Calu3 (cell line): ENCODE data around the gene NHEJ1. TPM values are rescaled to one million over a fixed set of nuclear protein-coding genes. Genes with fewer than 3 reads are reported as not detected.

Experiments
- BruUV-seq: library from RNA; stranded (reverse); fragments of 400-500 nt; replicated peaks from 2 replicates; lab custom pipeline; 2021; lab: Mats Ljungman, UMichigan
- CTCF ChIA-PET: fragments of 300-600 bp; sonication (Branson Sonifier 250); formaldehyde crosslinking; loops from one replicate; lab custom pipeline; 2022; ENCODE audit warnings: antibody characterized with exemption; lab: Charles Lee
- DNase-seq: peaks from one replicate; pipeline ENCODE4 v3.0.0; 2022
- H3K27ac Mint-ChIP-seq: one replicate; pipeline ENCODE4 v1.8.0; 2022; ENCODE audit warnings: mixed read lengths; ENCODE audit not compliant: unreplicated experiment
- H3K27me3 Mint-ChIP-seq: one replicate; pipeline ENCODE4 v1.8.0; 2022; ENCODE audit warnings: mixed read lengths; ENCODE audit not compliant: unreplicated experiment
- H3K36me3 Mint-ChIP-seq: one replicate; pipeline ENCODE4 v1.8.0; 2022; ENCODE audit warnings: mild to moderate bottlenecking, moderate library complexity, mixed read lengths; ENCODE audit not compliant: insufficient read depth, unreplicated experiment
- H3K4me1 Mint-ChIP-seq: one replicate; pipeline ENCODE4 v1.8.0; 2022; ENCODE audit warnings: mild to moderate bottlenecking, low read depth, mixed read lengths; ENCODE audit not compliant: unreplicated experiment
- H3K4me3 Mint-ChIP-seq: one replicate; pipeline ENCODE4 v1.8.0; 2022; ENCODE audit warnings: mild to moderate bottlenecking, low read depth, moderate library complexity, mixed read lengths; ENCODE audit not compliant: unreplicated experiment
- H3K9me3 Mint-ChIP-seq: one replicate; pipeline ENCODE4 v1.8.0; 2022; ENCODE audit warnings: low read depth, mixed read lengths; ENCODE audit not compliant: unreplicated experiment
- intact Hi-C: fragments of 100-400 bp; cut with micrococcal nuclease; formaldehyde crosslinking; loops from one replicate; pipeline ENCODE4 v1.10.0; 2022; ENCODE audit not compliant: unreplicated experiment
- total RNA-seq: library from RNA; stranded (reverse); gene quantifications from 2 replicates; pipeline ENCODE4 v1.2.3, GENCODE V29; 2022
- TF ChIP-seq, protein P1 (sequence below): fragments of 200-600 bp; IDR thresholded peaks from one replicate; pipeline ENCODE4 v1.8.0; 2022; ENCODE audit warnings: antibody characterized with exemption; ENCODE audit not compliant: unreplicated experiment

The NHEJ1 gene
- total RNA-seq, 1 experiment from 2014 or later = 12.4 TPM

DNA sequence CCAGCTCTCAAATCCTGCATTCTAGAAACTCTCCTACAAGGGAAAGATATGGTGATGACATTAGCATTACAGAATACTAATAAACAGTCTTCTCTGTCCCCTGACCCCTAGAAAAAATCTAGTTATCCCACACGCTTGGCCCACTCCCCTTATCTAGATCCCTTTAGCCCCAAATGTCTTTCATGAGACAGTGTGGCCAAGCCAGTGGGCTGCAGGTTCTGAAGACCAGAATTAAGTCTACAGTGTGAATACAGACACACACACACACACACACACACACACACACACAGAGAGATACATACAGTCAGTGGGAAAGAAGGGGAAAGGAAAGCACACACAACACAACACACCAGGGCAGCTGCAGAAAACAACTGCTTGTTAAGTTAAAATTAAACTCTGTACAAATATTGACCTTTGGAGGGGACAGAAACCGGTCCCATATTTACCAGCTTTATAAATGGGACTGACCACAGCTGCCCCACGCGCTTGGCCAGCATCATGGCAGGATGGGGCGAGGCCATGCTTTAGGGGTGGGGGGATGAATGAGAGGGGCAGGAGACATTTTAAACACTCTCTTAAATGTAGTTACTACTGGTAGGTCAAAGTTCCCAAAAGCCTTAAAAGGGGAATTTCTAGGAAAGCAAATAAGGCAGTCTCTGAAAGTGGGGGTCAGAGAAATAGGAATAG lies 49.1 kb downstream of the NHEJ1 start:
- CTCF ChIA-PET = interaction anchor here (1.0 to 1.2 kb wide), 2 partner anchors 21 to 53 kb away, joined by 3 to 4 read pairs; no protein-coding TSS in a partner anchor
- Mint-ChIP-seq H3K4me1 (peaks cover 12% of the 10 kb centered on the region), H3K9me3 (no peaks in the 10 kb centered on the region), H3K27me3 (no peaks in the 10 kb centered on the region), H3K27ac (no peak overlapping the region), H3K4me3 (no peak overlapping the region), H3K36me3 (no peaks in the 10 kb centered on the region)
- no peak for DNase-seq
- TF ChIP-seq, protein P1, sequence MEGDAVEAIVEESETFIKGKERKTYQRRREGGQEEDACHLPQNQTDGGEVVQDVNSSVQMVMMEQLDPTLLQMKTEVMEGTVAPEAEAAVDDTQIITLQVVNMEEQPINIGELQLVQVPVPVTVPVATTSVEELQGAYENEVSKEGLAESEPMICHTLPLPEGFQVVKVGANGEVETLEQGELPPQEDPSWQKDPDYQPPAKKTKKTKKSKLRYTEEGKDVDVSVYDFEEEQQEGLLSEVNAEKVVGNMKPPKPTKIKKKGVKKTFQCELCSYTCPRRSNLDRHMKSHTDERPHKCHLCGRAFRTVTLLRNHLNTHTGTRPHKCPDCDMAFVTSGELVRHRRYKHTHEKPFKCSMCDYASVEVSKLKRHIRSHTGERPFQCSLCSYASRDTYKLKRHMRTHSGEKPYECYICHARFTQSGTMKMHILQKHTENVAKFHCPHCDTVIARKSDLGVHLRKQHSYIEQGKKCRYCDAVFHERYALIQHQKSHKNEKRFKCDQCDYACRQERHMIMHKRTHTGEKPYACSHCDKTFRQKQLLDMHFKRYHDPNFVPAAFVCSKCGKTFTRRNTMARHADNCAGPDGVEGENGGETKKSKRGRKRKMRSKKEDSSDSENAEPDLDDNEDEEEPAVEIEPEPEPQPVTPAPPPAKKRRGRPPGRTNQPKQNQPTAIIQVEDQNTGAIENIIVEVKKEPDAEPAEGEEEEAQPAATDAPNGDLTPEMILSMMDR = no peak
- BruUV-seq = no TSS peak
- intact Hi-C loops = no loop called here

DNA sequence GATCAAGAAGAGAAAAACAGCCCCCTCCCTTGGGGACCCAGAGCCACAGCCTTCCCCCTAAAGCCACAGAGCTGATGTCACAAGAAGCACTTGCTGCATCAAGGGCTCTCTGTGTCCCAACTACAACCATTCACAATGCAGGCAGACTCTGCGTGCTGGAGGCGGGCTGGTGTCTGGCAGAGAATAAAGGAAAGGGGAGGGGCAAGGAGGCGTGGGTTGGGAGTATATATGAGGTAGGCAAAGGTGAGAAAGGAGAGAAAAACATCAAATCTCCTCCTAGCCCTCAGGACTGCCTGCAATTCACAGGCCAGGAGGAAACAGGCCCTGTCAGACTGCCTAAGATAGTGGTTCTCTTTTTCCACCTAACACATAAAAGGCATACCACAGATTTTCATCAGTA lies 51.1 kb downstream of the NHEJ1 start:
- H3K27ac Mint-ChIP-seq = no peak overlapping the region
- H3K9me3 Mint-ChIP-seq = no peaks in the 10 kb centered on the region
- intact Hi-C loops = no loop called here
- BruUV-seq = no TSS peak
- H3K4me1 Mint-ChIP-seq = peaks cover 11% of the 10 kb centered on the region
- CTCF ChIA-PET = no interaction called here
- DNase-seq = no peak
- no peak overlapping the region for H3K4me3 Mint-ChIP-seq
- no peaks in the 10 kb centered on the region for H3K27me3 Mint-ChIP-seq
- TF ChIP-seq, protein P1 = no peak
- H3K36me3 Mint-ChIP-seq = no peaks in the 10 kb centered on the region

DNA sequence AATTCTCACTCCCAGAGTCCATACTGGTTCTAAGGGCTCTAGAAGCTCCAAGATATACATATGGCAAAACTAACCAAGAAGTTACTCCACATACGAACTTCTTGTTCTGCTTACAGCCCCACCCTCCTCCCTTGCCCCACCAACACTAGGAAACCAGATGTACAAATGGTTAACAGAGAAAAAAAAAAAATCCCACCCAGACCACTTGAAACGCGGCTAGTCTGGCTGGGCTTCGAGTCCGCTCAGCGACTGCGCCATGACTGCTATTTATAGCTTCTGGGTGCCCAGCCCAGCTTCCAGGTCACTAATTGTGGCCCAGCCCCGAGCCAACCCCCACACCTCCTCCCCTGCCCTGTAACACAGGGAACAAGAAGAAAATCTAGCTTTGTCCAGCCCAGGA lies 52.9 kb downstream of the NHEJ1 start:
- TF ChIP-seq, protein P1 = no peak
- CTCF ChIA-PET = interaction anchor here (1.2 to 1.7 kb wide), 2 partner anchors 15 to 27 kb away, joined by 3 read pairs; no protein-coding TSS in a partner anchor
- H3K9me3 Mint-ChIP-seq = no peaks in the 10 kb centered on the region
- H3K4me3 Mint-ChIP-seq = no peak overlapping the region
- intact Hi-C loops = no loop called here
- no peaks in the 10 kb centered on the region for H3K27me3 Mint-ChIP-seq
- BruUV-seq = no TSS peak
- H3K27ac Mint-ChIP-seq = no peak overlapping the region
- H3K36me3 Mint-ChIP-seq = no peaks in the 10 kb centered on the region
- peaks cover 11% of the 10 kb centered on the region for H3K4me1 Mint-ChIP-seq
- no peak for DNase-seq

DNA sequence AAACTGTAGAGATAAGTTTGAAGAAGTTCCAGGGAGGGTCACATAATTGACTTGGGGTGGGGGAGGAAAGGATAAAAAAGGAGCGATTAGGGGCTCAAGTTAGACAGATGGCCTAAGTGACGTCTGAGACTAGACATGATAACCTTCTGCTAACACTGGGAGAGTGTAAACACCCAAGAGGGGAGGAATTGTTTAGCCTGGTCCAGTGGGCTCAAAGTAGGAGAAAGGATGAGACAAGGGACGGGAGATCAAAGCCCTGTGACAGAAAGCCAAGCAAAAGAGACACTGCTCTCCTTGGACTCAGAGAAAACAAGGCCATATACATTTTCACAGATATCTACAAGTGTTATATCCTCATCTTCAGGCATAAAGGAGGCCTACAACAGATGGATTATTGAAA lies 54.4 kb downstream of the NHEJ1 start:
- TF ChIP-seq, protein P1 = no peak
- peaks cover 2% of the 10 kb centered on the region for H3K4me1 Mint-ChIP-seq
- BruUV-seq = no TSS peak
- CTCF ChIA-PET = no interaction called here
- DNase-seq = no peak
- no peaks in the 10 kb centered on the region for H3K36me3 Mint-ChIP-seq
- H3K27ac Mint-ChIP-seq = no peak overlapping the region
- intact Hi-C loops = no loop called here
- H3K27me3 Mint-ChIP-seq = no peaks in the 10 kb centered on the region
- no peaks in the 10 kb centered on the region for H3K9me3 Mint-ChIP-seq
- H3K4me3 Mint-ChIP-seq = no peak overlapping the region
